ENCODE measurements around the gene SORCS2.

GRCh38 chr4:7756561-7757355, 564.4 kb downstream of the SORCS2 start:
- TF ChIP-seq TCF7L2 (IDR thresholded peaks at IDR 0.05; ENCODE audit: low read depth, low read length) (no peak), POLR2AphosphoS5 (IDR thresholded peaks at IDR 0.05; ENCODE audit: low read depth, low read length) (0 out of 2 replicates have a peak, but pooled peaks have one; percentile 6)

Data from Panc1 (cell line).